ENCODE data around the gene NADSYN1. TPM values are rescaled to one million over a fixed set of nuclear protein-coding genes. Genes with fewer than 3 reads are reported as not detected.

NADSYN1 gene
- polyA plus RNA-seq, 4 donors: 85.7 to 210 (median 97.9) TPM

GRCh38 chr11:71465054-71465453, 12.1 kb downstream of the NADSYN1 start:
- H3K27ac ChIP-seq (ENCODE audit: low read depth in 1 of 3, low read length in 2 of 3): no peak overlapping the region
- peaks cover 6 to 55% (median 18%) of the 10 kb centered on the region in 3 donors for H3K36me3 ChIP-seq (ENCODE audit: control insufficient read depth in 3 of 3, insufficient read depth in 2 of 3, low read depth in 1 of 3, low read length in 3 of 3)
- no peaks in the 10 kb centered on the region for H3K9me3 ChIP-seq (ENCODE audit: control insufficient read depth in 2 of 2, insufficient read depth in 1 of 2, low read depth in 1 of 2, low read length in 1 of 2)
- no peak for FAIRE-seq
- H3K4me1 ChIP-seq (ENCODE audit: control insufficient read depth in 3 of 3, insufficient read depth in 2 of 3, low read depth in 1 of 3, low read length in 2 of 3): peaks cover 0 to 4% (median 0%) of the 10 kb centered on the region in 3 donors
- H3K4me3 ChIP-seq (ENCODE audit: low read depth in 1 of 3, low read length in 3 of 3): no peak overlapping the region
- DNase-seq: no peak
- no peaks in the 10 kb centered on the region for H3K27me3 ChIP-seq (ENCODE audit: control insufficient read depth in 3 of 3, insufficient read depth in 3 of 3, low read length in 3 of 3)
- WGBS, 3 donors: 96 to 98% (median 97%) methylated on average over 4 of the region's 4 CpGs

GRCh38 chr11:71466358-71466757, 13.4 kb downstream of the NADSYN1 start:
- no peak for FAIRE-seq
- H3K36me3 ChIP-seq (ENCODE audit: control insufficient read depth in 3 of 3, insufficient read depth in 2 of 3, low read depth in 1 of 3, low read length in 3 of 3): peaks cover 4 to 59% (median 14%) of the 10 kb centered on the region in 3 donors
- WGBS, 3 donors: 85 to 87% (median 86%) methylated on average over 9 of the region's 9 CpGs

DNA sequence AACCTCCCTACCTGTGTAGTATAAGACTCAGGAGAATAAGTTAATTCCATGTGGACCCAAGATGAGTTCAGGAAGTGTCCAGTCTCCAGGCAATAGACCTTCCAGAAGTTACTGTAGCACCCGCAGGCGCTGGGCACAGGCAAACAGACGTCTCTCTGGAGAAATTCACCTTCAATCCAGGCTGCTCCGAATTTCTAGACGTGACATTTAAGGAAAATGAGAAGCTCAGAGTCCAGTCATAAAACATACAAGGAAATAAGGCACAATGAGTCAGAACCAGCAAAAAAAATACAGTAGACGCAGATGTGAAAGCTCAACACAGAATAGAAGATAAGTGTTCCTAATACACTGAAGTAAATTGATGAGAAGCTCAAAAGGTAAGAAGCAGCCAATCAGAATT, 14.2 kb downstream of the NADSYN1 start:
- Histone ChIP-seq H3K27ac (ENCODE audit: low read depth in 1 of 3, low read length in 2 of 3) (no peak overlapping the region), H3K4me3 (ENCODE audit: low read depth in 1 of 3, low read length in 3 of 3) (no peak overlapping the region), H3K36me3 (ENCODE audit: control insufficient read depth in 3 of 3, insufficient read depth in 2 of 3, low read depth in 1 of 3, low read length in 3 of 3) (peaks cover 4 to 59% (median 20%) of the 10 kb centered on the region in 3 donors), H3K4me1 (ENCODE audit: control insufficient read depth in 3 of 3, insufficient read depth in 2 of 3, low read depth in 1 of 3, low read length in 2 of 3) (peaks cover 0 to 4% (median 0%) of the 10 kb centered on the region in 3 donors), H3K9me3 (ENCODE audit: control insufficient read depth in 2 of 2, insufficient read depth in 1 of 2, low read depth in 1 of 2, low read length in 1 of 2) (no peaks in the 10 kb centered on the region), H3K27me3 (ENCODE audit: control insufficient read depth in 3 of 3, insufficient read depth in 3 of 3, low read length in 3 of 3) (no peaks in the 10 kb centered on the region)
- no peak for FAIRE-seq
- WGBS, 3 donors: 44 to 77% (median 72%) methylated on average over 6 of the region's 6 CpGs
- peak in 1 of 2 donors; percentile 31 for DNase-seq

More at GRCh38 chr11:71466358-71466757, 13.4 kb downstream of the NADSYN1 start:
- Histone ChIP-seq H3K27me3 (ENCODE audit: control insufficient read depth in 3 of 3, insufficient read depth in 3 of 3, low read length in 3 of 3) (no peaks in the 10 kb centered on the region), H3K9me3 (ENCODE audit: control insufficient read depth in 2 of 2, insufficient read depth in 1 of 2, low read depth in 1 of 2, low read length in 1 of 2) (no peaks in the 10 kb centered on the region), H3K4me3 (ENCODE audit: low read depth in 1 of 3, low read length in 3 of 3) (no peak overlapping the region), H3K27ac (ENCODE audit: low read depth in 1 of 3, low read length in 2 of 3) (no peak overlapping the region), H3K4me1 (ENCODE audit: control insufficient read depth in 3 of 3, insufficient read depth in 2 of 3, low read depth in 1 of 3, low read length in 2 of 3) (peaks cover 0 to 4% (median 0%) of the 10 kb centered on the region in 3 donors)
- DNase-seq: no peak

- WGBS, 3 donors: 65 to 84% (median 65%) methylated on average over 6 of the region's 6 CpGs
- no peak for FAIRE-seq
- H3K4me1 ChIP-seq (ENCODE audit: control insufficient read depth in 3 of 3, insufficient read depth in 2 of 3, low read depth in 1 of 3, low read length in 2 of 3): peaks cover 0 to 4% (median 0%) of the 10 kb centered on the region in 3 donors
Measured at GRCh38 chr11:71470946-71471345, 17.9 kb downstream of the NADSYN1 start.

DNA sequence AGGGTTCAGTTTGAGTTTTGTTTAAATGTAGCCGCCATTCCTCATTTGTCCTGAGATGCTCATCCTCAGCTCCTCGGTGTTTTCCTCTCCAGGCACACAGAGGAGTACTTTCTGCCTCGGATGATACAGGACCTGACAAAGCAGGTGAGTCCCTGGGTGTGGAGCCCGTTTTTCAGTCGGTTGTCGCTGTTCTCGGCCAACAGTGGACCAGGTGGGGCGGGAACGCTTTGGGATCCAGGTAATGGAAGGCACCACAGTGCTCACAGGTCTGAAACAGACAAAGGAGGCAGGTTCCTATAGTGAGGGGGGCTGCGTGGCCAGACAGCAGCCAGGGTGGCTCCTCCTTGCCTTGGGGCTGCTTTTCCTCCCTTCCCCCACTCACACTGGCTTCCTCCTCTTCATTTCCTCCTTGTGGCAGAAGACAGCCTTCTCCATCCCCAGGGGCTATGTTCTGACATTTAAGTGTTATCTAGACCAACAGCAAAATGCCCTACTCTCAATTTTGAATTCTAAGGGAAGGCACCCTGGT, 19.4 kb downstream of the NADSYN1 start:
- FAIRE-seq: no peak
- no peak for DNase-seq
- Histone ChIP-seq H3K27me3 (ENCODE audit: control insufficient read depth in 3 of 3, insufficient read depth in 3 of 3, low read length in 3 of 3) (no peaks in the 10 kb centered on the region), H3K4me1 (ENCODE audit: control insufficient read depth in 3 of 3, insufficient read depth in 2 of 3, low read depth in 1 of 3, low read length in 2 of 3) (no peaks in the 10 kb centered on the region), H3K36me3 (ENCODE audit: control insufficient read depth in 3 of 3, insufficient read depth in 2 of 3, low read depth in 1 of 3, low read length in 3 of 3) (peaks cover 11 to 71% (median 36%) of the 10 kb centered on the region in 3 donors), H3K9me3 (ENCODE audit: control insufficient read depth in 2 of 2, insufficient read depth in 1 of 2, low read depth in 1 of 2, low read length in 1 of 2) (no peaks in the 10 kb centered on the region), H3K27ac (ENCODE audit: low read depth in 1 of 3, low read length in 2 of 3) (no peak overlapping the region), H3K4me3 (ENCODE audit: low read depth in 1 of 3, low read length in 3 of 3) (no peak overlapping the region)
- 91 to 94% (median 94%) methylated on average over 10 of the region's 10 CpGs for WGBS, 3 donors

More at GRCh38 chr11:71470946-71471345, 17.9 kb downstream of the NADSYN1 start:
- H3K27ac ChIP-seq (ENCODE audit: low read depth in 1 of 3, low read length in 2 of 3): no peak overlapping the region
- no peaks in the 10 kb centered on the region for H3K27me3 ChIP-seq (ENCODE audit: control insufficient read depth in 3 of 3, insufficient read depth in 3 of 3, low read length in 3 of 3)
- peaks cover 9 to 68% (median 32%) of the 10 kb centered on the region in 3 donors for H3K36me3 ChIP-seq (ENCODE audit: control insufficient read depth in 3 of 3, insufficient read depth in 2 of 3, low read depth in 1 of 3, low read length in 3 of 3)
- DNase-seq: no peak
- no peaks in the 10 kb centered on the region for H3K9me3 ChIP-seq (ENCODE audit: control insufficient read depth in 2 of 2, insufficient read depth in 1 of 2, low read depth in 1 of 2, low read length in 1 of 2)
- no peak overlapping the region for H3K4me3 ChIP-seq (ENCODE audit: low read depth in 1 of 3, low read length in 3 of 3)

DNA sequence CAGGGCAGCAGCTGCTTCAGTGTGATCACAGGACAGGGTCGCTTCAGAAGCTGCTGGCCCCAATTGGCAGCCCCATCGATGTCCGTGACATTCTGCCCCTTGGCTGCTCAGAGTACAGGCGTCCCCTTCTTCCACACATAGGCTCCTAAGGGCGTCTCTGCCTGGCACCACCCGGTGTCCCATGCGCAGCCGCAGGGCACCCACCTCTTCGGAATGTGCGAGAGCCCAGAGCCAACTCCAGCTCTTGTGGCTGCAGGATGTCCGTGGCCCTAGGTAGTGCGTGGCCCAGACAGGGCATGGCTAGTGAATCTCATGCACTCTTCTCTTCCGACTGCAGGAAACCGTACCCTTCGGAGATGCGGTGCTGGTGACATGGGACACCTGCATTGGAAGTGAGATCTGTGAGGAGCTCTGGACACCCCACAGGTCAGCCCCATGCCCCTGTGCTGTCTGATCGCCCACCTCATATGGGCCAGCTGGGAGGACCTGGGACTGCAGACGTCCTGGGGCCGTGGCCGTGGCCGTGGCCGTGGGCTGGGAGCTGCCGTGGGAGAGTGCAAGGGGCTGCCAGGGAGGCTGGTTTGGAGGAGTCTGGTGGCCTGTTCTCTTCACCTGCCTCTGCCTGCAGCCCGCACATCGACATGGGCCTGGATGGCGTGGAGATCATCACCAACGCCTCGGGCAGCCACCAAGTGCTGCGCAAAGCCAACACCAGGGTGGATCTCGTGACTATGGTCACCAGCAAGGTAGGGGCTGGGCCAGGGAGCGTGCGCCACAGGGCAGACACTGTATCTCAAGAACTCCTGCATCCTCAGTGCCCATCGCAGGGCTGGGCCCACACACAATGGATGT, 20.2 kb downstream of the NADSYN1 start:
- FAIRE-seq (no peak), DNase-seq (no peak)
- peaks cover 14 to 77% (median 36%) of the 10 kb centered on the region in 3 donors for H3K36me3 ChIP-seq (ENCODE audit: control insufficient read depth in 3 of 3, insufficient read depth in 2 of 3, low read depth in 1 of 3, low read length in 3 of 3)
- H3K4me3 ChIP-seq (ENCODE audit: low read depth in 1 of 3, low read length in 3 of 3): no peak overlapping the region
- 94 to 98% (median 96%) methylated on average over 32 to 33 of the region's 33 CpGs for WGBS, 3 donors
- no peaks in the 10 kb centered on the region for H3K4me1 ChIP-seq (ENCODE audit: control insufficient read depth in 3 of 3, insufficient read depth in 2 of 3, low read depth in 1 of 3, low read length in 2 of 3)
- H3K9me3 ChIP-seq (ENCODE audit: control insufficient read depth in 2 of 2, insufficient read depth in 1 of 2, low read depth in 1 of 2, low read length in 1 of 2): no peaks in the 10 kb centered on the region
- H3K27ac ChIP-seq (ENCODE audit: low read depth in 1 of 3, low read length in 2 of 3): no peak overlapping the region
- no peaks in the 10 kb centered on the region for H3K27me3 ChIP-seq (ENCODE audit: control insufficient read depth in 3 of 3, insufficient read depth in 3 of 3, low read length in 3 of 3)

GRCh38 chr11:71473793-71474080, 20.7 kb downstream of the NADSYN1 start:
- no peak overlapping the region for H3K4me3 ChIP-seq (ENCODE audit: low read depth in 1 of 3, low read length in 3 of 3)
- peaks cover 16 to 82% (median 38%) of the 10 kb centered on the region in 3 donors for H3K36me3 ChIP-seq (ENCODE audit: control insufficient read depth in 3 of 3, insufficient read depth in 2 of 3, low read depth in 1 of 3, low read length in 3 of 3)
- FAIRE-seq: no peak
- no peaks in the 10 kb centered on the region for H3K9me3 ChIP-seq (ENCODE audit: control insufficient read depth in 2 of 2, insufficient read depth in 1 of 2, low read depth in 1 of 2, low read length in 1 of 2)
- H3K27ac ChIP-seq (ENCODE audit: low read depth in 1 of 3, low read length in 2 of 3): no peak overlapping the region
- H3K4me1 ChIP-seq (ENCODE audit: control insufficient read depth in 3 of 3, insufficient read depth in 2 of 3, low read depth in 1 of 3, low read length in 2 of 3): no peaks in the 10 kb centered on the region
- DNase-seq: no peak
- H3K27me3 ChIP-seq (ENCODE audit: control insufficient read depth in 3 of 3, insufficient read depth in 3 of 3, low read length in 3 of 3): no peaks in the 10 kb centered on the region
- 98 to 99% (median 98%) methylated on average over 14 of the region's 14 CpGs for WGBS, 3 donors

- no peak for FAIRE-seq
- Histone ChIP-seq H3K4me1 (ENCODE audit: control insufficient read depth in 3 of 3, insufficient read depth in 2 of 3, low read depth in 1 of 3, low read length in 2 of 3) (no peaks in the 10 kb centered on the region), H3K9me3 (ENCODE audit: control insufficient read depth in 2 of 2, insufficient read depth in 1 of 2, low read depth in 1 of 2, low read length in 1 of 2) (no peaks in the 10 kb centered on the region), H3K27ac (ENCODE audit: low read depth in 1 of 3, low read length in 2 of 3) (no peak overlapping the region), H3K36me3 (ENCODE audit: control insufficient read depth in 3 of 3, insufficient read depth in 2 of 3, low read depth in 1 of 3, low read length in 3 of 3) (peaks cover 18 to 85% (median 40%) of the 10 kb centered on the region in 3 donors), H3K27me3 (ENCODE audit: control insufficient read depth in 3 of 3, insufficient read depth in 3 of 3, low read length in 3 of 3) (no peaks in the 10 kb centered on the region), H3K4me3 (ENCODE audit: low read depth in 1 of 3, low read length in 3 of 3) (no peak overlapping the region)
- DNase-seq: no peak
- 96 to 98% (median 96%) methylated on average over 24 to 27 of the region's 27 CpGs for WGBS, 3 donors
Measured at GRCh38 chr11:71474141-71474770, 21.3 kb downstream of the NADSYN1 start.
